DMS153 treated with DMSO at 0.1 percent for 48 hours (cell line): Measurements from ENCODE around the gene KIAA0586.

ENCODE experiments used
- DNase-seq: peaks from one replicate; lab custom pipeline; 2025; ENCODE audit not compliant: unreplicated experiment; lab: John Stamatoyannopoulos, UW

The KIAA0586 gene

DNA sequence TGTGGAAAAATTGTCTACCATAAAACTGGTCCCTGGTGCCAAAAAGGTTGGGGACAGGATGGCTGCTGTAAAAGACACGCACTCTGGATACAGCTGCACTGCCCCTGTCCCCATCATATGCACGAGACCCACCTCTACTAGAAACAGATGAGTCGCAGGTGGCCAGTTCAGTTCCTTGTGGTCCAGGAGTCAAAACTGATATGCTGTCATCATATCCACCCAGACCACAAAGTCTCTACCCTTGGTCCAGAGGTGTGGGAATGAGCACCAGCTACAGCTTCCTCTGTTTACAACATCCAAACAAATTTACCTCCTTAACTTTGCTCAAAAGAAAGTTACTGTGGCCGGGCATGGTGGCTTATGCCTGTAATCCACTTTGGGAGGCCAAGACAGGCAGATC lies 166.5 kb downstream of the KIAA0586 start:
- no peak for DNase-seq

DNA sequence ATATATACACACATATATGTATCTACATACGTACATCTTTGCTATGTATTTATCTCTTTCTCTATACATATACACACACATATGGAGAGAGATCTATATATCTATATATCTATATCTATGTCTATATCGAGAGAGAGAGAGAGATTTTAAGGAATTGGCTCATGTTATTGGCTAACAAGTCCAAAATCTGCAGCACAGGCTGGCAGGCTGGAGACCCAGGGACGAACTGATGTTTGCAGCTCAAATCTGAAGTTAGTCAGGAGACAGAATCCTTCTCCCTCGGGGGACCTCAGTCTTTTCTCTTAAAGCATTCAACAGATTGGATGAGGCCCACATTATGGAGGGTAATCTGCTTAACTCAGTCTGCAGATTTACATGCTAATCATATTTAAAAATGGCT lies 169.5 kb downstream of the KIAA0586 start:
- no peak for DNase-seq

- DNase-seq = no peak
Measured at GRCh38 chr14:58598028-58598803, 170.7 kb downstream of the KIAA0586 start.

- DNase-seq = no peak
Measured at GRCh38 chr14:58598804-58599525, 171.4 kb downstream of the KIAA0586 start.

- no peak for DNase-seq
Measured at GRCh38 chr14:58599707-58600106, 172.2 kb downstream of the KIAA0586 start.
